ENCODE data around the gene MN1. TPM values are rescaled to one million over a fixed set of nuclear protein-coding genes. Genes with fewer than 3 reads are reported as not detected.

The MN1 gene
- polyA plus RNA-seq, 1 experiment, result 1.3 TPM

DNA sequence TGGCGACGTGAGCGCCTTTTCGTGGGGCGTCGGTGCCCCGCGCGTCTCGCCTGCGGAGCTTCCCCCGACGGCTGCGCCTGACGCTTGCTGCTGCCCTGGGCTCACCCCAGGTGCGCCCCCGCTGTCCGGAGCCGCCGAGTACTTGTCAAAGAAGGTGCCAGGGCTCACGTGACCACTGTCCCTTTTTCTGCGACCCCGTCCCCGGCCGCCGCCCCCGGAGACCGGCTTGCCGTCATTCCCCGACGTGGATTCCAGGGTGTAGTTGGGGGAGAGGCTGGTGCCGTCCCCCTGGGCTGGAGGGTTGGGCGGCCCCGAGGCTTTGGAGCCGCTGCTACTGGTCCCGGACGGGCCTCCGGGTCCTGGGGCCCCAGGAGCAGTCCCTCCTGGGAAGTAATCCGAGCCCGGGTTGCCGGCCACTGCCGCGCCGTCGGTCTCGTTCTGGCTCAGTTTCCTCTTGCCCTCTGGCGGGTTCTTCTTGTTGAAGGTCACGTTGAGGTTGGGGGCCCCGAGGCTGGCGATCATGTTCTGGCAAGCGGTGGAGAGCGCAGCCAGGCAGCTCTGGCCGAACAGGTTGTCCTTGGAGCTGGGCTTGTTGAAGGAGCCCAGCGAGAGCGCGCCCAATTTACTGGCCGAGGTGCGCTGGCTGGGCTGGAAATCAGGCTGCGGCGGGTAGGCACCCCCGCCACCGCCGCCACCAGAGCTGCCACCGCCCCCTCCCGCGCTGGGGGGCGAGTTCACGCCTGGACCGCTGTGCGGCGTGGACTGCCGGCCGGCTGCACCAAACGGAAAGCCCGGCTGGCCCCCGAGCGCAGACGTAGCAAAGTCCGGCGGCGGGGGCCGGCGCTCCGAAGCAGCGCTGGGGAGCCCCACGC is 3.8 kb downstream of the MN1 start:
- Histone ChIP-seq H3K36me3 (ENCODE audit: control insufficient read depth, insufficient read depth, low read length) (no peaks in the 10 kb centered on the region), H3K27me3 (ENCODE audit: control insufficient read depth, insufficient read depth, low read length) (peaks cover 6% of the 10 kb centered on the region; the same call in 1 of the 2 replicates), H3K4me3 (ENCODE audit: low read depth, low read length) (no peak overlapping the region)
- ChIA-PET POLR2A (no interaction called here), CTCF (interaction anchor here (1.4 kb wide), 1 partner anchor 50 kb away, joined by 3 read pairs; no protein-coding TSS in a partner anchor)
- no peak for DNase-seq (ENCODE audit: low read depth)
- TF ChIP-seq, protein P1, sequence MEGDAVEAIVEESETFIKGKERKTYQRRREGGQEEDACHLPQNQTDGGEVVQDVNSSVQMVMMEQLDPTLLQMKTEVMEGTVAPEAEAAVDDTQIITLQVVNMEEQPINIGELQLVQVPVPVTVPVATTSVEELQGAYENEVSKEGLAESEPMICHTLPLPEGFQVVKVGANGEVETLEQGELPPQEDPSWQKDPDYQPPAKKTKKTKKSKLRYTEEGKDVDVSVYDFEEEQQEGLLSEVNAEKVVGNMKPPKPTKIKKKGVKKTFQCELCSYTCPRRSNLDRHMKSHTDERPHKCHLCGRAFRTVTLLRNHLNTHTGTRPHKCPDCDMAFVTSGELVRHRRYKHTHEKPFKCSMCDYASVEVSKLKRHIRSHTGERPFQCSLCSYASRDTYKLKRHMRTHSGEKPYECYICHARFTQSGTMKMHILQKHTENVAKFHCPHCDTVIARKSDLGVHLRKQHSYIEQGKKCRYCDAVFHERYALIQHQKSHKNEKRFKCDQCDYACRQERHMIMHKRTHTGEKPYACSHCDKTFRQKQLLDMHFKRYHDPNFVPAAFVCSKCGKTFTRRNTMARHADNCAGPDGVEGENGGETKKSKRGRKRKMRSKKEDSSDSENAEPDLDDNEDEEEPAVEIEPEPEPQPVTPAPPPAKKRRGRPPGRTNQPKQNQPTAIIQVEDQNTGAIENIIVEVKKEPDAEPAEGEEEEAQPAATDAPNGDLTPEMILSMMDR (IDR thresholded peaks at IDR 0.05; ENCODE audit: insufficient read depth, low read depth, low read length), result no peak

DNA sequence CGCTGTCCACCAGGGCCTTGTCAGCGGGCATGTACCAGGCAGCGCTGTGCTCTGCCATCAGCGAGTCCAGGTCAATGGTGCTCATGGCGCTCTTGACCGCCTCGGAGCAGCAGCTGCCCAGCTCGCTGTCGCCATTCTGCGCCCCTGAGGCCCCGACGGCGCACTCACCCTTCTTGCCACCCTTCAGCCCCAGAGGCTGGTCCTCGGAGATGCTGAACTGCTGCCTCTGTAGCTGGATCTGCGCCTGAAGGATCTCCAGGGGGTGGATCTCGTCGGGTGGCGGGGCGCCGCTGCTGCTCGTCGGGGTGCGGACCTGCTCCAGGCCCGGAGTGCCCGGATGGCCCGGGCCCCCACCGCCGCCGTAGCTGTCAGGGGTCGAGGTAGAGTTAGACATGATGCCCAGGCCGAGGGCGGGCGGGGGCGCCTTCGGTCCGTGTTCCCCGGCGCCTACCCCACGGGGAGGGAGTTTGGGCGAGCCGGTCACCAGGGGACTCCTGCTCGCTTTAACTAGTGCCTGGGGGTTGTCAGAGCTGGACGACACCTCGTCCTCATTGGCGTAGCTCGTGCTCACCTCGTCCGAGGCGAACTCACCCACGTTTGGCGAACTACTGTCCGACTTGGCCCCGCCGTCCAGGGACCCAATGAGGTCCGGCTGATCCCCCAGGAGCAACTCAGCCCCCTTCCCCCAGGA is 4.6 kb downstream of the MN1 start:
- DNase-seq (ENCODE audit: low read depth), result no peak
- Histone ChIP-seq H3K36me3 (ENCODE audit: control insufficient read depth, insufficient read depth, low read length) (no peaks in the 10 kb centered on the region), H3K27me3 (ENCODE audit: control insufficient read depth, insufficient read depth, low read length) (peaks cover 6% of the 10 kb centered on the region; the same call in 1 of the 2 replicates), H3K4me3 (ENCODE audit: low read depth, low read length) (no peak overlapping the region)
- CTCF ChIA-PET, result interaction anchor here (0.8 to 1.4 kb wide), 2 partner anchors 15 to 49 kb away, joined by 3 to 4 read pairs; no protein-coding TSS in a partner anchor
- TF ChIP-seq, protein P1 (IDR thresholded peaks at IDR 0.05; ENCODE audit: insufficient read depth, low read depth, low read length), result no peak
- POLR2A ChIA-PET, result no interaction called here

- TF ChIP-seq, protein P1 (IDR thresholded peaks at IDR 0.05; ENCODE audit: insufficient read depth, low read depth, low read length), result no peak
- POLR2A ChIA-PET, result no interaction called here
Measured at GRCh38 chr22:27795696-27796517, 5.6 kb downstream of the MN1 start.

DNA sequence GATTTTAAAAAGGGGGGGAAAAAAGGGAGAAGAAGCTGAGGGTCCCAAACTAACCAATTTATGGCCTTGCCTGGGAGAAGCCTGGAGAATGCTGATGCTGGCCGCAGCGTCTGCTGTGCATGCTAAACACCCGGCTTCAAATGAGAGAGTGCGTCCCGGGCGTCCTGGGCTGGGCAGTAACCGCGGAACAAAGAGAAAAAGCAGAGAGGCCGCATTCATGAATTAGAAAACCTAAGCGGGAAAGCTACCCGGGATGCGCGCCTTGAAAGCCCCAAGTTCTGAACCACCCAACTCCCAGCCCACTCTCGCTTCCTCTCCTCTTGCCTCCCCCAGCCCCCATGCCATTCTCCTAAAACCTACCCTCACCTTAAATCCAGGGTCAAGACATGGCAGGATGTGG is 6.5 kb downstream of the MN1 start:
- no peak for DNase-seq (ENCODE audit: low read depth)
- Histone ChIP-seq H3K36me3 (ENCODE audit: control insufficient read depth, insufficient read depth, low read length) (no peaks in the 10 kb centered on the region), H3K27me3 (ENCODE audit: control insufficient read depth, insufficient read depth, low read length) (peaks cover 4% of the 10 kb centered on the region; the same call in 1 of the 2 replicates), H3K4me3 (ENCODE audit: low read depth, low read length) (no peak overlapping the region)
- TF ChIP-seq, protein P1 (IDR thresholded peaks at IDR 0.05; ENCODE audit: insufficient read depth, low read depth, low read length), result no peak
- CTCF ChIA-PET, result no interaction called here
- POLR2A ChIA-PET, result no interaction called here

More at GRCh38 chr22:27795696-27796517, 5.6 kb downstream of the MN1 start:
- CTCF ChIA-PET, result interaction anchor here (0.8 kb wide), 1 partner anchor 14 kb away, joined by 4 read pairs; no protein-coding TSS in a partner anchor
- Histone ChIP-seq H3K36me3 (ENCODE audit: control insufficient read depth, insufficient read depth, low read length) (no peaks in the 10 kb centered on the region), H3K27me3 (ENCODE audit: control insufficient read depth, insufficient read depth, low read length) (peaks cover 6% of the 10 kb centered on the region; the same call in 1 of the 2 replicates), H3K4me3 (ENCODE audit: low read depth, low read length) (no peak overlapping the region)
- no peak for DNase-seq (ENCODE audit: low read depth)

Data from BJ (cell line).